Measurements from ENCODE around the gene TRIM62.
"Not testable (repeated sequence)": the region's sequence is repeated elsewhere in the genome, so short reads cannot be mapped to it uniquely, and the experiment has no call there.

TRIM62 gene

GRCh38 chr1:33119532-33120217 lies 62.2 kb downstream of the TRIM62 start:
- DNase-seq (ENCODE audit: low read depth) = no peak
- no peak overlapping the region for H3K4me3 ChIP-seq (ENCODE audit: low read depth, low read length)

- H3K4me3 ChIP-seq (ENCODE audit: low read depth, low read length) = no peak overlapping the region
- DNase-seq (ENCODE audit: low read depth) = no peak
Observed at GRCh38 chr1:33119050-33119449, 62.8 kb downstream of the TRIM62 start.

DNA sequence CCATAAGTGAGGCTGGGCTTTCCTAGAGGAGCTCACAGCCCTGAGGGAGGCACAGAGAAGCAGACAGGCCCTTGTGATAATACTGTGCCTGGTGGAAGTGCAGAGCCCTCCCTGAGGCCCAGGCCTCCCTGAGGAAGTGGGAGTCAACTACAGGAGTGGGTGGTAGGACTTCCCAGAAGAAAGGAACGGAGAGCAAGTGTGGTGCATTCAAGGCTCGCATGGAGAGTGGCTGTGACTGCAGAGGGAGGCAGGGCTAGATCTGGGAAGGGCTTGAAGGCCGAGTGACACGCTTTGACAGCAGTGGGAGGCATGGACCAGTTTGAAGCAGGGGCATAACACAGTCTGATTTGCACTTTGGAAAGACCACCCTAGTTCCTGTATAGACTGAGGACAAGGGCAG lies 63.6 kb downstream of the TRIM62 start:
- DNase-seq (ENCODE audit: low read depth) = no peak
- H3K4me3 ChIP-seq (ENCODE audit: low read depth, low read length) = no peak overlapping the region

DNA sequence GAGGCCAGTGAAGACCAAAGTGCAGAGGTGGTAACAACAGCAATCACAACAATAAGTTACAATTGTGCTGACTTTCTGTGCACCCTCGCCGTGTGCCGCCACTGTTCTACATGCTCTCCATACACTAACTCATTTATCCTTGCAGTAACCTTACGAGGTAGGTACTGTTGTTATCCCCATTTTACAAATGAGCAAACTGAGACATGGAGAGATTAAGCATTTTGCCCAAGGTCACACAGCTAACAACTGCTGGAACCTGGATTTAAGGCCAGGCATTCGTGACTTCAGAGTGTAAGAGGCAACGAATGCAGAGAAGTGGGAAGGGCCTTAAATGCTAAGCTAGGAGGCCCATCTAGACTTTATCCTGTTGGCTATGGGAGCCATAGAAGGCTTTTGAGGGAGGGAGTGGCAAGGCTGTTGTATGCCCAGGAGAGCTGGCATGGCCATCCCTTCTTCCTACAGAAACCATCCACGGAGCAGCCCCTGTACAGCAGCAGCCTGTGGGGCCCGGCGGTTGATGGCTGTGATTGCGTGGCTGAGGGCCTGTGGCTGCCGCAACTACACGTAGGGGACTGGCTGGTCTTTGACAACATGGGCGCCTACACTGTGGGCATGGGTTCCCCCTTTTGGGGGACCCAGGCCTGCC lies 64.3 kb downstream of the TRIM62 start:
- no peak overlapping the region for H3K4me3 ChIP-seq (ENCODE audit: low read depth, low read length)
- DNase-seq (ENCODE audit: low read depth) = no peak

DNA sequence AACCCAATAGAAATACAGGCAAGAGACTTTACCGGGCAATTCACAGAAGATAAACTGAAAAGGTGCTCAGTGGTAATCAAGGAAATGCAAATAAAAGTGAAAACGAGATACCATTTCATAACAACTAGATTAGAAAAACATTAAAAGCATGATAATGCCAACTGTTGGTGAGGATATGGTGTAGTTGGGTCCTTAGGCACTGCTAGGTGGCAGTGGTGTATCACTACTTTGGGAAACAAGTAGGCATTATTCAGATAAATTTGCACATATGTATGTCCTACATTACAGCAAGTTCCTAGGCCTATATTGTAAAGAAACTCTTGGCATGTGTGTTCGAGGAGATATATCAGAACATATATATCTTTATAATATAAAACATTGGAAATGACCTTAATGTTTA lies 69.9 kb downstream of the TRIM62 start:
- no peak overlapping the region for H3K4me3 ChIP-seq (ENCODE audit: low read depth, low read length)
- DNase-seq (ENCODE audit: low read depth) = no peak

DNA sequence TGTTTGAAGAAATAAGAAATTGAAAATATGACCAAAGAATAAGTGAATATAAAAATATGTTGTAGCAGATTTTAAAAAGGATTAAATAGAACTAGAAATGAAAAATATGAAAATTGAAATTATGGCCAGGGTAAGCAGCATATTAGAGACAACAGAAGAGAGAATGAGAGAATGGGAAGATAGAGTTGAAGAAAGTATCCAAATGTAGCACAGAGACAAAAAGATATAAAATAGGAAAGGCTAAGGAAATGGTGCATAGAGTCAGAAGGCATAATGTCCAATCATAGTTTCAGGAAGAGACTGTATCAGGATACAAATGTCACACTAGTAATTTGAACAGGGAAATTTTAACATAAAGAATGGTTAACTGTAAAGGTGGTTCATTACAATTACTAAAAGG lies 71.4 kb downstream of the TRIM62 start:
- no peak for DNase-seq (ENCODE audit: low read depth)
- H3K4me3 ChIP-seq (ENCODE audit: low read depth, low read length) = no peak overlapping the region

DNA sequence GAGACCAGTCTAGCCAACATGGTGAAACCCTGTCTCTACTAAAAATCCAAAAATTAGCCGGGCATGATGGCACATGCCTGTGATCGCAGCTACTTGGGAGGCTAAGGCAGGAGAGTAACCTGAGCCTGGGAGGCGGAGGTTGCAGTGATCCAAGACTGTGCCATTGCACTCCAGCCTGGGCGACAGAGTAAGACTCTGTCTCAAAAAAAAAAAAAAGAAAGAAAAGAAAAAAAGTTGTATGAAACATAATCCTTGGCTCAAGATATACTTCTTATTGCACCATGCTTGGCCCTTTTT lies 81.8 kb downstream of the TRIM62 start:
- H3K4me3 ChIP-seq (ENCODE audit: low read depth, low read length); DNase-seq (ENCODE audit: low read depth): not testable (repeated sequence)

DNA sequence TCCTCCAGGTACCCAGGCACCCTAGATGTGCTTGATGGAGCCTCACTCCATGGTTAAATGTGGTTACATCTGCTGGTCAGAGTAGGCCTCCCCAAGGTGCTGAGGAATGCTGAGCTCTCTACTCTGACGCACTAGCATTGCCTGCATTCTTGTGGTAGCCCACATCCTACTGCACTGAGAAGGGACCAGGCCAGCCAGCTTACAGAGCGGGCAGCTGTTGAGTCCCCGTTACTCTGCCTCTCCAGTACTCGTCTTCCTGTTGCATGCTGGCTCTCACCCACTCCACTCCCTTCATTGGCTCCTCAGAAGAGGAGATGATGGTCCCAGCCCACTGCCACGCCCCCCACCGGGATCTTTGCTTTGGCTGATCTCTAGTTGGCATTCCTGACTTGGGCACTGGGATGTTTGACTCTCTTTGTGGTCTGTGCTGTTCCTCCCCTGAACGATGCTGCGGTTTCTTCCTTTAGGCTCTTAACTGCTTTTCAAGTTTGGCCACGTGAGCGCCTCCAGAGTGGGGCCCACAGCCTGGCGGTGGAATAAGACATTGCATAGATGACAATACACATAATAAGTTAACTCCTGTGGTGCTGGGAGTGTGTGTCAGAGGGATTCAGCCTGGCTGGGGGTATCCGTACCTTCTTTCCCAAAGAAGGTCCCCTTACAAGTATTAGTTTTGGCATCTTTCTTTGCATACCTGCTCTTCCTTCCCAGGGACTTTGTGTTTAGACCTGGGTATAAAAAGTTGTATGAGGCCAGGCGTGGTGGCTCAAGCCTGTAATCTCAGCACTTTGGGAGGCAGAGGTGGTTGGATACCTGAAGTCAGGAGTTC lies 82.3 kb downstream of the TRIM62 start:
- H3K4me3 ChIP-seq (ENCODE audit: low read depth, low read length) = no peak overlapping the region
- DNase-seq (ENCODE audit: low read depth) = peak; percentile 100

GRCh38 chr1:33098371-33098770 lies 83.5 kb downstream of the TRIM62 start:
- no peak overlapping the region for H3K4me3 ChIP-seq (ENCODE audit: low read depth, low read length)
- DNase-seq (ENCODE audit: low read depth) = no peak

DNA sequence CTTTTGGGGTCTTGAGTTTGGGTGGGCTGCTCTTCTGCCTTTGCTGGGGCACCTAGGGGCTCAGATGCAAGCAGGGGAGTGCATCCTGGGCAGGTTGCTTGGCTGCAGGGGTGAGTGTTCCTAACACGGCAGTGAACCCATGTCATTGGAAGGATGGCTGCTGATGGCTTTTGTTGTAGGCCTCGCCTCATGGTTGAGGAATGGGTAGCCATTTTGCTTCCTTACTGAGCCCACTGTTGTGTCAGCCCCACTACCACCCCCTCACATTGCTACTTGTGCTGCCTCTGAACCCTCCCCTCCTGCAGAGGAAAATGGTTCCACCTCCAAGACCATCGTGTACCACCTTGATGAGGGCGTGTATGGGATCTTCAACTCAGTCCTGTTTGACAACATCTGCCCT lies 84.1 kb downstream of the TRIM62 start:
- DNase-seq (ENCODE audit: low read depth) = no peak
- no peak overlapping the region for H3K4me3 ChIP-seq (ENCODE audit: low read depth, low read length)

- no peak overlapping the region for H3K4me3 ChIP-seq (ENCODE audit: low read depth, low read length)
- no peak for DNase-seq (ENCODE audit: low read depth)
Observed at GRCh38 chr1:33097137-33097611, 84.7 kb downstream of the TRIM62 start.

DNA sequence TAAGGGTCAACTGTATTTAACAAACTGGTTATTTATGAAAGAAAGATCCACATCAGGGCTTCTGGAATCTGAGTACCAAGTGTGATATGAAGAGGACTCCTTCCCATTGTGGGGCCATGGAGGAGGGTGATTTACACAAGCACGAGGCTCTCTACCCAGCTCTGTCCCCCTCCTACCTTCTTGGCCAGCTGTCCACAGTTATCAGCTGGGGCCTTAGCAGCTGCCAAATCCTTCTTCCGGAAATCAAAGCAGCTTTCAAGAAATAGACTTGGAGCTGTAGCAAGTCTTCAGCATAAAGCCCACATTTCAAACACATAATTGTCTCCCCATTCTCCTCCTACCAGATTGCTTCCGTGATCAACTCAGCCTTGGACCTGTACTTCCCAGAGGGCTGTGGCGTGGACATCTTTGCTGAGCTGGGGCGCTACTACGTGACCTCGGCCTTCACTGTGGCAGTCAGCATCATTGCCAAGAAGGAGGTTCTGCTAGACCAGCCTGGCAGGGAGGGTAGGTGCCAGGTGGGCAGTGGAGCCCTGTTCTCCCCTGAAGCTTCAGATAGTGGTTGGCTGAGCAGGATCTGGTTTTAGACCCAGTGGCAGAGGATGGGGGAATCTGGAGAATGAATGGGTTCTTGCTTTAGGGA lies 85.4 kb downstream of the TRIM62 start:
- DNase-seq (ENCODE audit: low read depth) = peak; percentile 56
- H3K4me3 ChIP-seq (ENCODE audit: low read depth, low read length) = no peak overlapping the region

Measured in skeletal muscle cell (primary cell).